Retinal pigment epithelial cell (primary cell): ENCODE data around the gene GYS1.

Experiments used
- DNase-seq: peaks from one replicate; pipeline ENCODE4 v3.0.0-alpha.2; 2010; ENCODE audit warnings: low read depth
- H3K4me3 ChIP-seq: 2 replicates; pipeline ENCODE4 v1.5.1; 2011; ENCODE audit warnings: mild to moderate bottlenecking, low read length, control low read depth, moderate library complexity
- CTCF ChIP-seq: conservative IDR thresholded peaks from 2 replicates; pipeline ENCODE4 v1.5.1; 2011; ENCODE audit warnings: low read depth, low read length, control low read depth, inconsistent platforms

The GYS1 gene

DNA sequence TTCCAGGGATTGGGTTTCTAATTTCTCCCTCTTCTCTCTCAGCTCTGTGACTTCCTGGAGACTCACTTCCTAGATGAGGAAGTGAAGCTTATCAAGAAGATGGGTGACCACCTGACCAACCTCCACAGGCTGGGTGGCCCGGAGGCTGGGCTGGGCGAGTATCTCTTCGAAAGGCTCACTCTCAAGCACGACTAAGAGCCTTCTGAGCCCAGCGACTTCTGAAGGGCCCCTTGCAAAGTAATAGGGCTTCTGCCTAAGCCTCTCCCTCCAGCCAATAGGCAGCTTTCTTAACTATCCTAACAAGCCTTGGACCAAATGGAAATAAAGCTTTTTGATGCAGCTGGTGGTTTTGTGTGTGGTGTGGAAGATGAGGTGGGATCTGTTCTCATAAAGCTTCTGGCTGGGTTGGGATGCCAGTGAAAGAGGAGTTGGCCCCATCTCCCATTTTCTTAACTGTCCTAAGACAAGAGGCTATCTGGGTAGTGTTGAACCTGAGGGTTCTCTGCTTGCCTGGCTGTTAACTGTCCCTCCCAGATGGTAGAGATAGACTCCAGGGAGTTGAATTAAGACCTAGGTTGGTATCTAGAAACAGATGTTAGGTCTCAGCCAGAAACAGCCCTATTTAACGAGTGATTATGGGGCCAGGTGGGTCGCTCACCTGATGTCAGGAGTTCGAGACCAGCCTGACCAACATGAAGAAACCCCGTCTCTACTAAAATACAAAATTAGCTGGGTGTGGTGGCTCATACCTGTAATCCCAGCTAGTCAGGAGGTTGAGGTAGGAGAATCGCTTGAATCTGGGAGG is 26.4 kb downstream of the GYS1 start:
- H3K4me3 ChIP-seq, result peak overlapping the region; percentile 88
- TF ChIP-seq CTCF, result no peak
- DNase-seq, result no peak

GRCh38 chr19:48965806-48966540 is 27.1 kb downstream of the GYS1 start:
- no peak for TF ChIP-seq CTCF
- peak overlapping the region; percentile 88 for H3K4me3 ChIP-seq
- peak; percentile 55 for DNase-seq

DNA sequence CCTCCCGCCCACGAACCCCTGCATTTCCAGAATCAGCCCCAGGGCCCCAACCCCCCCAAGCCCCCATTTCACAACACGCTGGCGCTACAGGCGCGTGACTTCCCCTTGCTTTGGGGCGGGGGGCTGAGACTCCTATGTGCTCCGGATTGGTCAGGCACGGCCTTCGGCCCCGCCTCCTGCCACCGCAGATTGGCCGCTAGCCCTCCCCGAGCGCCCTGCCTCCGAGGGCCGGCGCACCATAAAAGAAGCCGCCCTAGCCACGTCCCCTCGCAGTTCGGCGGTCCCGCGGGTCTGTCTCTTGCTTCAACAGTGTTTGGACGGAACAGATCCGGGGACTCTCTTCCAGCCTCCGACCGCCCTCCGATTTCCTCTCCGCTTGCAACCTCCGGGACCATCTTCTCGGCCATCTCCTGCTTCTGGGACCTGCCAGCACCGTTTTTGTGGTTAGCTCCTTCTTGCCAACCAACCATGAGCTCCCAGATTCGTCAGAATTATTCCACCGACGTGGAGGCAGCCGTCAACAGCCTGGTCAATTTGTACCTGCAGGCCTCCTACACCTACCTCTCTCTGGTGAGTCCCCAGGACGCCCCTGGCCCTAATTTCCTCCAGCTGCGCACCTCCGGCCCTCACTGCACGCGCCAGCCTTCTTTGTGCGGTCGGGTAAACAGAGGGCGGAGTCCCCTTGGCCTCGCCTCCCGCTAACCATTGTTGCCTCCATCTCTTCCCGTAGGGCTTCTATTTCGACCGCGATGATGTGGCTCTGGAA is 27.9 kb downstream of the GYS1 start, which contains the start of gene FTL:
Gene FTL, plus strand, starts transcription at position 270 of the 766 bp plus-strand sequence. Its CDS starts 199 bp downstream, at position 469.
- no peak for TF ChIP-seq CTCF
- peak within 1 kb of the TSS; percentile 88 for H3K4me3 ChIP-seq
- peak; percentile 74 for DNase-seq

DNA sequence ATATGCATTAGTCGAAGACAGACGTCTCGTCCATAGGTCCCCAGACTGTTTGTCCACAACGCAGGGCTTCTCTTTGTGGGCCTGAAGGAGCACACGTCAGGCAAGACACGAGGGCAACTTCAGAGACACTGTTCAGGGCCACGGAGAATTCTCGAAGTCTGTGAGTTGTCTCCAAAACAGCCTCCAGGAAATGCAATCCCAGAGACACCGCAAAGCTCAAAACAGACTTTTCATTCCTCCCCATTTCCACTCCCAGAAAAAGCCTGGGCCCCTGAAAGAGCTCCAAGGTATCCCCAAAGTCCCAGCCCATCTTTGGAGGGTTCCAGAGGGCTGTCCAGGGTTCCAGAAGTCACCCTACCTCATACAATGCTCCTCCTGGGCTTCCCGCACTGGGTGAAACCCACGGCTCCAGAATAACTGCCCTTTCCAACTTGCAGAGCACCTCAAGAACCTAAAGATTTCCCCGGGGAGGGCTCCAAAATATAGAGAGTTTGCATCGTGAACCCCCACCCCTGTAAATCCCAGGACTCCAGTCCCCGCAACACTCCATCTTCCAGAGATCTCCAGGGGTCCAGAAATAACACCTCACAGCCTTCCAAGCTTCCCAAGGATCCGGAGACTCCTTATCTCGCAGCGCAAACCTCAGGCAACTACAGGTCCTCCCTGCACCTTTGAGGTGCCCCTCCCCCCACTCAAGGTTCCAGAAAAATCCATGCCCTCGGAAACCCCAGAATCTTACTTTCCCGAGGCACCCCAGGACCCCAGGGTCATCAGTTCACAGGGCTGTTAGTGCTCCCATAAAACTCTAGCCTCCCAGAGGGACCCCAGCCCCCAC is 28.7 kb downstream of the GYS1 start:
- DNase-seq, result no peak
- peak overlapping the region; percentile 2 for H3K4me3 ChIP-seq
- no peak for TF ChIP-seq CTCF

DNA sequence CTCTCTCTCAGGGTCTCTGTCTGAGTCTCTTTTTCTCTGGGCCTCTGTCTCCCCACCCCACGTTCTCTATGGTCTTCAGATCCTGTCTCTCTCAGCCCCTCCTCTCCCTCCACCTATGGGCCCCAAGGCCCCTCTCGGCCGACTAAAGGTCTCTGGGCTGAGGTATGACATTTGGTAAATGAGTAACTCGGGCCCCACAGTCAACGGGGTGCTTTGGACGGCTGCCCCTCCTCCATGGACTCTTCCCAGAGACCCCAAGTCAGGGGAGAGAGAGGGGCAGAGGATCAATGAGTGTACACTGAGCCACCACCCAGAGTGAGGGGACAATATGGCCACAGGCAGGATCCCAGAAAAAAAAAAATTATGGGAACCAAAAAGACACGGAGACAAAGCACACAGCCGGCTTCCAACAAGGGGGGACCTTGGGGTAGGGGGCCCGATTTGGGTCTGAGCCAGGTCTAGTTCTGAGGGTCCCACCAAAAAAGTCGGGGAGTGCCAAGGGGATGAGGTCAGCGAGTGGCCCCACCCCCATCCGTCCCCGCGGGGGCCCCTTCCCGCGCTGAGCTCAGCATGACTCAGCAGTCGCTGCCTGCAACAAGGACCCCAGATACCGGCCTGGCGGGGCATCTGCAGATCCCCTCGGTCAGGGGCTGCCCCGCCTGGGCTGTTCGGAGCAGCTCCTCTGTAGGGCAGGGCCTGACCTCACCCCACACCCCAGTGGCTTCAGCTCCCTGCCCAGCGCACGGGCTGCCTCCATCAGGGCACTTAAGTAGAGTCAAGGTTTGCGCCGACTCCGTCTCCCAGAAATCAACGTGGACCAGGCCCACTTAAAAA is 29.5 kb downstream of the GYS1 start:
- H3K4me3 ChIP-seq, result peak overlapping the region; percentile 6
- TF ChIP-seq CTCF, result no peak

GRCh38 chr19:48962849-48963165 is 30.3 kb downstream of the GYS1 start:
- DNase-seq, result no peak
- no peak for TF ChIP-seq CTCF

More for the DNA sequence above, 29.5 kb downstream of the GYS1 start:
- DNase-seq, result no peak

More at GRCh38 chr19:48962849-48963165, 30.3 kb downstream of the GYS1 start:
- no peak overlapping the region for H3K4me3 ChIP-seq
